Gastroesophageal sphincter (tissue), 4 donors: ENCODE data around the gene MACROD2. TPM values are rescaled to one million over a fixed set of nuclear protein-coding genes. Genes with fewer than 3 reads are reported as not detected.

ENCODE experiments used
- ATAC-seq: fragments of 150-250 bp; one replicate; pipeline ENCODE4 v1.9.1; 2016; ENCODE audit warnings: mild to moderate bottlenecking, moderate library complexity
- H3K27ac ChIP-seq, 4 donors: fragments of 200-600 bp; sonication (generic) in 3 of 4; 1 replicate in 3 of 4; 2 replicates in 1 of 4; pipeline ENCODE4 v1.5.1; 2016 to 2019
- H3K27me3 ChIP-seq: fragments of 200-600 bp; sonication (generic); one replicate; pipeline ENCODE4 v1.5.1; 2019
- H3K36me3 ChIP-seq, 2 donors: fragments of 200-600 bp; sonication (generic); one replicate each; pipeline ENCODE4 v1.5.1; 2019; ENCODE audit warnings: control low read depth in 1 of 2
- H3K4me1 ChIP-seq, 3 donors: fragments of 200-600 bp; sonication (generic); 1 replicate in 2 of 3; 2 replicates in 1 of 3; pipeline ENCODE4 v1.5.1; 2016 to 2019; ENCODE audit warnings: control low read depth in 2 of 3
- H3K4me3 ChIP-seq, 2 donors: fragments of 200-600 bp; sonication (generic); one replicate each; pipeline ENCODE4 v1.5.1; 2019; ENCODE audit warnings: mild to moderate bottlenecking in 1 of 2, moderate library complexity in 1 of 2
- H3K9me3 ChIP-seq, 3 donors: fragments of 200-600 bp; sonication (generic); one replicate each; pipeline ENCODE4 v1.5.1; 2017 to 2019; ENCODE audit warnings: control low read depth in 2 of 3
- EP300 ChIP-seq: sonication (generic); formaldehyde crosslinking; IDR thresholded peaks from one replicate; pipeline ENCODE4 v1.6.1; 2017; ENCODE audit warnings: antibody characterized with exemption, mild to moderate bottlenecking
- POLR2A ChIP-seq, 2 donors: fragments of 450-650 bp; IDR thresholded peaks; one replicate each; pipeline ENCODE4 v1.6.1; 2017; ENCODE audit warnings: antibody characterized with exemption in 2 of 2, mild to moderate bottlenecking in 2 of 2, moderate library complexity in 1 of 2
- POLR2AphosphoS5 ChIP-seq: sonication (generic); formaldehyde crosslinking; IDR thresholded peaks from one replicate; pipeline ENCODE4 v1.6.1; 2017; ENCODE audit warnings: antibody characterized with exemption
- WGBS, 2 donors: methylation state at CpG; one replicate each; pipeline ENCODE4 v1.1.5; 2018; ENCODE audit warnings: low coverage in 1 of 2; 5-methylcytosine and 5-hydroxymethylcytosine counted together
- total RNA-seq, 4 donors: library from RNA; depleted of rRNA; stranded (reverse); fragments of >200 nt; gene quantifications; one replicate each; pipeline ENCODE4 v1.1.0, GENCODE V29; 2016
- TF ChIP-seq, protein P1 (sequence below), 4 experiments: fragments of 200-600 bp in 2 of 4; fragments of 450-650 bp in 2 of 4; sonication (generic) in 1 of 4; IDR thresholded peaks; one replicate each; pipeline ENCODE4 v1.5.1; 2017 to 2019; ENCODE audit warnings: antibody characterized with exemption in 4 of 4, mild to moderate bottlenecking in 2 of 4, moderate library complexity in 2 of 4

MACROD2 gene
- total RNA-seq, 4 donors from 2014 or later, result 4.0 to 12.1 (median 7.4) TPM

DNA sequence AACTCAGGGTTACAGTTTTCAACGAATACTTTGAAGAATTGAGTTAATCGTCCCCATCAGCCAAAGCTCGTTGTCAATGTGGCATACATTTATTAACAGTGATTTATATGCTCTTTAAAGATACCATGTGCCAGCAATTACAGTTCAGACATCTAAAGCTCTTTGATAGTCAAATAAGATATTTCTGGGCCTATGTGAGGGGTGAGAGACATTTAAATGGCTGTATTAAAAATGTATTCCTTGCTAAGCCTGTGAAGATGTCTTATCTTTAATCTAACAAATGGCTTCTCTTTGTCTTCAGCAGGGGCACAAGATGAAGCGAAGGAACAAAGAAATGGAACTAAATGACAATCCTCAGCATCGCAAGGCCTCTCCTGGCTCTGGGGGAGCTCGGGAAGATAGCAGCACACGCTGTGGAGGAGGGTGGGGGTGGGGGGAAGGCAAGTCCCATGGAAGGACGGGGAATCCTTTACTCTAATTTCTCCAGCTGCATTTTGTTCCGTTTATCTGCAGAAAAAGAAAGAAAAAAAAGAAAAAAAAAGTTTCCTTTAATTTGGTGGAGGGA lies 2054.3 kb downstream of the MACROD2 start:
- no peak for ATAC-seq
- 54 to 75% methylated on average over 5 to 9 of the region's 9 CpGs for WGBS, 2 donors
- TF ChIP-seq EP300 (no peak), POLR2AphosphoS5 (no peak), POLR2A (IDR thresholded peaks at IDR 0.05) (no peak)
- TF ChIP-seq, protein P1, sequence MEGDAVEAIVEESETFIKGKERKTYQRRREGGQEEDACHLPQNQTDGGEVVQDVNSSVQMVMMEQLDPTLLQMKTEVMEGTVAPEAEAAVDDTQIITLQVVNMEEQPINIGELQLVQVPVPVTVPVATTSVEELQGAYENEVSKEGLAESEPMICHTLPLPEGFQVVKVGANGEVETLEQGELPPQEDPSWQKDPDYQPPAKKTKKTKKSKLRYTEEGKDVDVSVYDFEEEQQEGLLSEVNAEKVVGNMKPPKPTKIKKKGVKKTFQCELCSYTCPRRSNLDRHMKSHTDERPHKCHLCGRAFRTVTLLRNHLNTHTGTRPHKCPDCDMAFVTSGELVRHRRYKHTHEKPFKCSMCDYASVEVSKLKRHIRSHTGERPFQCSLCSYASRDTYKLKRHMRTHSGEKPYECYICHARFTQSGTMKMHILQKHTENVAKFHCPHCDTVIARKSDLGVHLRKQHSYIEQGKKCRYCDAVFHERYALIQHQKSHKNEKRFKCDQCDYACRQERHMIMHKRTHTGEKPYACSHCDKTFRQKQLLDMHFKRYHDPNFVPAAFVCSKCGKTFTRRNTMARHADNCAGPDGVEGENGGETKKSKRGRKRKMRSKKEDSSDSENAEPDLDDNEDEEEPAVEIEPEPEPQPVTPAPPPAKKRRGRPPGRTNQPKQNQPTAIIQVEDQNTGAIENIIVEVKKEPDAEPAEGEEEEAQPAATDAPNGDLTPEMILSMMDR (IDR thresholded peaks at IDR 0.05), result no peak

DNA sequence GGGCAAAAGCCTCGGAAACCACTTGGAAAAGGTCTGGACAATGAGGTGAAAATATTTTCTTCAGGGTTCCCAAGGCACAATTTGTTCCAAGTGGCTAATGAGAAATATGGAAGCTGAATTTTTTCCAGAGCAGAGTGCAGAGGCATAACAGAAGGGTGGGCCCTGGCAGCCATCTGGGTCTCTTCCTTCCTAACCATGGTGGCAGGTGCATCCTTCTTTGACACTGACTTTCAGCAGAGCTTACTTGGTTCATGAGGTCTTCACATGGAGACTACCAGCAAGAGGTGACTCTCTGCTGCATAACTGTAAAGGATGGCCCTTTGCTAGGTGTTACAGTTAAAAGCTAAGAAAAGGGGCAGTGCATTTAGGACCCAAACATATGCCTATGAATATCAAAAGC lies 2055.1 kb downstream of the MACROD2 start:
- TF ChIP-seq POLR2A (IDR thresholded peaks at IDR 0.05) (no peak), POLR2AphosphoS5 (no peak)
- TF ChIP-seq, protein P1 (IDR thresholded peaks at IDR 0.05), result no peak
- no peak overlapping the region for H3K27ac ChIP-seq
- H3K27me3 ChIP-seq, result no peaks in the 10 kb centered on the region
- ATAC-seq, result no peak
- no peaks in the 10 kb centered on the region for H3K36me3 ChIP-seq
- no peaks in the 10 kb centered on the region for H3K4me1 ChIP-seq
- H3K9me3 ChIP-seq, result no peaks in the 10 kb centered on the region
- H3K4me3 ChIP-seq, result no peak overlapping the region
- WGBS, 2 donors, result 71 to 86% methylated on average over 1 of the region's 1 CpG

More for the DNA sequence above, 2054.3 kb downstream of the MACROD2 start:
- Histone ChIP-seq H3K4me1 (no peaks in the 10 kb centered on the region), H3K27ac (no peak overlapping the region), H3K9me3 (no peaks in the 10 kb centered on the region), H3K27me3 (no peaks in the 10 kb centered on the region), H3K4me3 (no peak overlapping the region), H3K36me3 (no peaks in the 10 kb centered on the region)

DNA sequence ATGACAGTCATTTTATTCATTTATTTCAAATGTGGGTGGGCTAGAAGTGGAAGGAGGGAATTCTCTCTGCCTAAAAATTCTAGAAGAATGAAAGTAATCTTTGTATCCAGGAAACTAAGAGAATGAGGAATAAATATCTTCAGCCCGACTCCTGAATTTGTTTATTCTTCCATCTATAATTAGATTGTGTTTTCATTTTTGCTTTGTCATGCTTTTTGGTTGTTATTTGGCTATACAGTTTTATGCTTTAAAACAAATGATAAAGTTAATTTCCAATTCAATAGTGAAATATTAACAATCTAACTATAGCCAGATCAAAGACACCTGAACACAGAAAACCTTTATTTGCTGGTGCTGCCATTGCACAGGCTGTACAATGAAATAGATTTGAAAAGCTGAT lies 2056.7 kb downstream of the MACROD2 start:
- H3K9me3 ChIP-seq, result no peaks in the 10 kb centered on the region
- no peak for TF ChIP-seq POLR2A (IDR thresholded peaks at IDR 0.05)
- TF ChIP-seq, protein P1 (IDR thresholded peaks at IDR 0.05), result no peak
- TF ChIP-seq EP300, result no peak
- TF ChIP-seq POLR2AphosphoS5, result no peak
- no peaks in the 10 kb centered on the region for H3K36me3 ChIP-seq
- no peak for ATAC-seq
- no peak overlapping the region for H3K4me3 ChIP-seq
- H3K27me3 ChIP-seq, result no peaks in the 10 kb centered on the region
- WGBS, 2 donors, result 22 to 27% methylated on average over 1 of the region's 1 CpG
- no peaks in the 10 kb centered on the region for H3K4me1 ChIP-seq
- no peak overlapping the region for H3K27ac ChIP-seq

DNA sequence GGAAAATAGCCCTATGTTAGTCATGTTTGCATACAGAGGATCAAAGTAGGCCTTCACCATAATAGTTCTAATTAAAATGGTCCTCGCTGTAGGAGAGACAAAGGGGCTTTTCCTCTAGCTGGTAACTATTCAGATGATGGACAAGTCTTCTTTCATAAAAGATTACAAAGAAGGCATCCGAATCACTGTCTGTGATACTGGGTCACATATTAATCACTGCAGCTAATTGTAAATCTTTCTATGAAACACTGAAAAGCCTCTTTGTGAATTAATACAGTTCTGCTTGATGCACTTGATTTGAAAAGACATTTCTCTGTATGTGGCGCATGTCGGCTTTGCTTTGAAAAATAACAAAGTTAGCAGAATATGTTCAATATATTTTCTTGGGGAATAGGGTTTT lies 2057.1 kb downstream of the MACROD2 start:
- ATAC-seq, result no peak
- no peaks in the 10 kb centered on the region for H3K36me3 ChIP-seq
- no peak overlapping the region for H3K27ac ChIP-seq
- 62 to 66% methylated on average over 4 of the region's 4 CpGs for WGBS, 2 donors
- no peaks in the 10 kb centered on the region for H3K4me1 ChIP-seq
- H3K27me3 ChIP-seq, result no peaks in the 10 kb centered on the region
- H3K9me3 ChIP-seq, result no peaks in the 10 kb centered on the region
- no peak overlapping the region for H3K4me3 ChIP-seq
- TF ChIP-seq, protein P1 (IDR thresholded peaks at IDR 0.05), result no peak
- no peak for TF ChIP-seq EP300
- no peak for TF ChIP-seq POLR2AphosphoS5
- TF ChIP-seq POLR2A (IDR thresholded peaks at IDR 0.05), result no peak

DNA sequence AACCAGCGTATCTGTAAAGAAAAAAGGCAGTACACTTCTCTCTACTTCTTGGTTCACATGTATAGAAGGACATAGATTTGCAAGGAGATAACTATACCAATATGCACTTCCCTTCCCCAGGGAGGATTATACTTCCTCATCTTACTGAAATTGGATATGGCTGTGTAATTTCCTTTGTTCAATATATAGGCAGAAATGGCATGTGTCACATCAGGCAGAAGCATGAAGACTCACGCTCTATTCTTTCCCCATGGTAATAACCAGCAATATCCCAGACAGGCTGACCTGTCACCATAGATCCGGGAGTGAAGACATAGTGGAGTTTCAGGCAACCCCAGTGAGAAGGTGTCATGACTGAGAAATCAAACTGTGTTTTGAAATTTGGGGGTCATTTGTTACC lies 2059.7 kb downstream of the MACROD2 start:
- H3K36me3 ChIP-seq, result no peaks in the 10 kb centered on the region
- ATAC-seq, result no peak
- no peaks in the 10 kb centered on the region for H3K27me3 ChIP-seq
- H3K9me3 ChIP-seq, result no peaks in the 10 kb centered on the region
- WGBS, 2 donors, result 94 to 100% methylated on average over 2 to 3 of the region's 3 CpGs
- no peak overlapping the region for H3K4me3 ChIP-seq
- H3K27ac ChIP-seq, result no peak overlapping the region
- no peaks in the 10 kb centered on the region for H3K4me1 ChIP-seq
- TF ChIP-seq POLR2AphosphoS5, result no peak
- TF ChIP-seq, protein P1 (IDR thresholded peaks at IDR 0.05), result no peak
